Measurements from ENCODE around the gene ENOX2. TPM values are rescaled to one million over a fixed set of nuclear protein-coding genes. Genes with fewer than 3 reads are reported as not detected.
A peak's percentile ranks its signal among the peaks of the same experiment; 100 is the strongest.

Gene ENOX2
- total RNA-seq, 4 donors from 2014 or later = 1.5 to 10.4 (median 4.6) TPM

DNA sequence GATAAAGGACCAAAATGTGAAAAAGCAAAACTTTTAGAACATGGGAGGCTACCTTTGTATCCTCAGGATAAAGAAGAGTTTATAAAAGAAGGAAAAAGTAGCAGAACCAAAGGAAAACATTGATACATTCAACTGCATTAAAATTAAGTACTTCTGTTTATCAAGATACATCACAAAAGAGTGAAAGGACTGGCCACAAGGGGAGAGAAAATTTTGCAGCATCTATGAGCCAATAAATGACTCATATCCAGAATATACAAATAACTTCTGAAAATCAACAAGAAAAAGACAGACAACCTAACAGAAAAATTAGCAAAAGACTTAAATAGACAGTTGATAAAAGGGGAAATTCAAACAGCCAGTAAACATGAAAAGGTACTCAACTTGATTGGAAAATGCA lies 324.1 kb downstream of the ENOX2 start:
- Histone ChIP-seq H3K9me3 (no peaks in the 10 kb centered on the region), H3K27ac (no peak overlapping the region), H3K4me3 (no peak overlapping the region), H3K36me3 (no peaks in the 10 kb centered on the region), H3K4me1 (no peaks in the 10 kb centered on the region), H3K27me3 (no peaks in the 10 kb centered on the region)
- TF ChIP-seq EP300 (IDR thresholded peaks at IDR 0.05; ENCODE audit: low read depth) = no peak
- TF ChIP-seq POLR2A (IDR thresholded peaks at IDR 0.05) = no peak
- TF ChIP-seq POLR2AphosphoS5 (IDR thresholded peaks at IDR 0.05) = no peak
- no peak for TF ChIP-seq CTCF (IDR thresholded peaks at IDR 0.05)
- in situ Hi-C loops (cut with MboI; ENCODE audit: low pct_ligation_motif_present in 1 of 4, low pct_unique_long_range_greater_than_20kb in 1 of 4, low sequenced_read_pairs in 3 of 4) = no loop called here
- intact Hi-C loops (cut with DNase I; ENCODE audit: low total_unique reads) = no loop called here
- DNase-seq = no peak

DNA sequence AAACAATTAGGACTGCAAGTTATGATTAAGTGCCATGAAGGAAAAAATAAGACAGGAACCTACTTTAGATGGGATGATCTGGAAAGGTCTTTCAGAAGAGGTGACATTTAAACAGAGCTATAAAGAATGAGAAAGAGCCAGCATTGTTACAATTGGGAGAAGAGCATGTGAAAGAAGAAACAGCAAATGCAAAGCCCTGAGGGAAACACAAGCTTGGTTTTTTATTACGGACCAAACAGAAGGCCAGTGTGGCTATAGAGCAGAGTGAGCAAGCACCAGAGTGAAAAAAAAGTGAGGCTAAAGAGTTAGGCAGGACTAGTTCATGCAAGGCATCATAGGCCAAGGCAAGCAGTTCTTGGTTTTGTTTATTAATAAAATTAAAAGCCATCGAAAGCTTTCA lies 325.6 kb downstream of the ENOX2 start:
- H3K9me3 ChIP-seq = no peaks in the 10 kb centered on the region
- no peaks in the 10 kb centered on the region for H3K4me1 ChIP-seq
- in situ Hi-C loops (cut with MboI; ENCODE audit: low pct_ligation_motif_present in 1 of 4, low pct_unique_long_range_greater_than_20kb in 1 of 4, low sequenced_read_pairs in 3 of 4) (no loop called here), intact Hi-C loops (cut with DNase I; ENCODE audit: low total_unique reads) (no loop called here)
- no peaks in the 10 kb centered on the region for H3K36me3 ChIP-seq
- no peak overlapping the region for H3K4me3 ChIP-seq
- H3K27me3 ChIP-seq = no peaks in the 10 kb centered on the region
- H3K27ac ChIP-seq = no peak overlapping the region
- TF ChIP-seq CTCF (IDR thresholded peaks at IDR 0.05) (no peak), EP300 (IDR thresholded peaks at IDR 0.05; ENCODE audit: low read depth) (no peak), POLR2AphosphoS5 (IDR thresholded peaks at IDR 0.05) (no peak), POLR2A (IDR thresholded peaks at IDR 0.05) (no peak)
- 90 to 100% methylated on average over 1 to 2 of the region's 2 CpGs for WGBS, 2 donors (ENCODE audit: low coverage in 1 of 2)
- DNase-seq = no peak

GRCh38 chrX:130575831-130576389 lies 327.1 kb downstream of the ENOX2 start:
- in situ Hi-C loops (cut with MboI; ENCODE audit: low pct_ligation_motif_present in 1 of 4, low pct_unique_long_range_greater_than_20kb in 1 of 4, low sequenced_read_pairs in 3 of 4) = no loop called here
- intact Hi-C loops (cut with DNase I; ENCODE audit: low total_unique reads) = no loop called here
- no peaks in the 10 kb centered on the region for H3K36me3 ChIP-seq
- H3K4me1 ChIP-seq = no peaks in the 10 kb centered on the region
- no peak for TF ChIP-seq POLR2A (IDR thresholded peaks at IDR 0.05)
- TF ChIP-seq POLR2AphosphoS5 (IDR thresholded peaks at IDR 0.05) = no peak
- peak; percentile 52 to 69 (median 59) for TF ChIP-seq CTCF (IDR thresholded peaks at IDR 0.05)
- 28% methylated on average over 6 of the region's 6 CpGs; no CpG with 5 or more reads in 1 of the 2 donors for WGBS, 2 donors (ENCODE audit: low coverage in 1 of 2)
- no peaks in the 10 kb centered on the region for H3K9me3 ChIP-seq
- DNase-seq = peak; percentile 26
- H3K4me3 ChIP-seq = no peak overlapping the region
- H3K27ac ChIP-seq = no peak overlapping the region
- H3K27me3 ChIP-seq = no peaks in the 10 kb centered on the region

Other genes with a start within 250 kb of the ENOX2 start
- not detected for gene ARHGAP36, start 155.1 kb upstream of the ENOX2 start, total RNA-seq